GM12892 (cell line): ENCODE measurements around the gene EVA1C.

Experiments
- POLR2A ChIP-seq: IDR thresholded peaks from 2 replicates; pipeline ENCODE4 v1.6.1; 2011; ENCODE audit warnings: low read depth, low read length, control low read depth
- POLR2AphosphoS5 ChIP-seq: IDR thresholded peaks from 2 replicates; pipeline ENCODE4 v1.6.1; 2011; ENCODE audit warnings: low read depth, low read length, control low read depth
- TAF1 ChIP-seq: IDR thresholded peaks from 2 replicates; pipeline ENCODE4 v1.6.1; 2011; ENCODE audit warnings: low read depth, mild to moderate bottlenecking, control low read depth, low read length, borderline replicate concordance

- TF ChIP-seq TAF1: no peak
- TF ChIP-seq POLR2AphosphoS5: no peak
- TF ChIP-seq POLR2A: no peak
These were observed 121.1 kb downstream of the EVA1C start for GRCh38 chr21:32533611-32534010.
